Adrenal gland (tissue), 12 donors: ENCODE measurements around the gene ACOT7. TPM values are rescaled to one million over a fixed set of nuclear protein-coding genes. Genes with fewer than 3 reads are reported as not detected.

Experiments
- DNase-seq, 7 donors: peaks; one replicate each; pipeline ENCODE4 v3.0.0-alpha.2; 2019 to 2020
- H3K27ac ChIP-seq, 5 donors: fragments of 200-600 bp; sonication (generic) in 4 of 5; 1 replicate in 3 of 5; 2 replicates in 2 of 5; pipeline versions ENCODE4 v1.5.1 to v1.8.0; 2016 to 2020; ENCODE audit warnings: mild to moderate bottlenecking in 1 of 5
- H3K27me3 ChIP-seq: fragments of 200-600 bp; 2 replicates; pipeline ENCODE4 v1.8.0; 2021
- H3K36me3 ChIP-seq, 2 donors: fragments of 200-600 bp; replicated peaks in 1 of 2; 1 replicate in 1 of 2; 2 replicates in 1 of 2; pipeline versions ENCODE4 v1.5.1 to v1.8.0; 2018 to 2022
- H3K4me1 ChIP-seq, 2 donors: fragments of 200-600 bp; replicated peaks in 1 of 2; 1 replicate in 1 of 2; 2 replicates in 1 of 2; pipeline versions ENCODE4 v1.5.1 to v1.8.0; 2018 to 2021
- H3K4me3 ChIP-seq, 4 donors: fragments of 200-600 bp; sonication (generic) in 3 of 4; one replicate each; pipeline ENCODE4 v1.5.1; 2016 to 2018
- H3K9me3 ChIP-seq, 3 donors: fragments of 200-600 bp; sonication (generic) in 1 of 3; replicated peaks in 1 of 3; 1 replicate in 2 of 3; 2 replicates in 1 of 3; pipeline versions ENCODE4 v1.5.1 to v1.8.0; 2016 to 2021
- CTCF ChIP-seq, 6 experiments: fragments of 450-650 bp in 4 of 6; fragments of 200-600 bp in 2 of 6; sonication (generic) in 1 of 6; IDR thresholded peaks; 1 replicate in 5 of 6; 2 replicates in 1 of 6; pipeline versions ENCODE4 v1.5.1 to v1.8.0; 2016 to 2021; ENCODE audit warnings: antibody characterized with exemption in 6 of 6, mild to moderate bottlenecking in 2 of 6, moderate library complexity in 1 of 6
- POLR2A ChIP-seq, 2 donors: fragments of 450-650 bp; IDR thresholded peaks; one replicate each; pipeline ENCODE4 v1.6.1; 2017; ENCODE audit warnings: antibody characterized with exemption in 2 of 2, mild to moderate bottlenecking in 2 of 2, moderate library complexity in 1 of 2
- WGBS, 4 donors: extraction: QIAGEN DNeasy Blood & Tissue Kit in 2 of 4; methylation state at CpG; one replicate each; pipeline versions ENCODE4 v1.1.5 to v1.1.7; 2013 to 2017; 5-methylcytosine and 5-hydroxymethylcytosine counted together
- intact Hi-C, 2 donors: fragments of 100-400 bp; cut with DNase I; formaldehyde crosslinking; loops; one replicate each; pipeline versions ENCODE4 v1.14.1 to v1.15.0; 2022 to 2023
- polyA plus RNA-seq, 3 donors: library from polyadenylated mRNA; stranded (reverse); fragments of 200-250 nt in 2 of 3; fragments of 350-450 nt in 1 of 3; fragmentation: Illumina TruSeq in 1 of 3; extraction: RNeasy Lipid Tissue Mini Kit (QIAGEN cat#74804) in 1 of 3; gene quantifications; one replicate each; pipeline ENCODE4 v1.2.3, GENCODE V29; 2013 to 2014
- total RNA-seq, 9 donors: library from RNA; depleted of rRNA in 4 of 9; stranded (reverse); fragments of >200 nt in 4 of 9; fragments of 120-200 nt in 1 of 9; fragmentation: NEBNext Ultra II Directional in 1 of 9; extraction: Animal tissue kit (Norgen Biotek cat#: 25700) in 1 of 9; gene quantifications; one replicate each; pipeline versions ENCODE4 v1.1.0 to v1.2.4, GENCODE V29; 2013 to 2023
- donor health status: healthy with polysubstance abuse.
- donor health status: Bipolar disorder and iron deficiency.
- donor health status: DM: yes; HTN: yes; CAD: no.
- donor health status: DM: no; HTN: no; CAD: no.
- donor health status: DM: no; HTN: no; CAD: no.
- donor health status: DM: yes; HTN: yes; CAD: no.

Gene ACOT7
- total and polyA plus RNA-seq, 12 donors: 8.4 to 29.4 (median 14.5) TPM

GRCh38 chr1:6338695-6339094 lies 54.9 kb downstream of the ACOT7 start:
- Histone ChIP-seq H3K9me3 (no peaks in the 10 kb centered on the region), H3K27me3 (no peaks in the 10 kb centered on the region), H3K4me3 (no peak overlapping the region), H3K27ac (no peak overlapping the region), H3K36me3 (no peaks in the 10 kb centered on the region), H3K4me1 (no peaks in the 10 kb centered on the region)
- no peak for TF ChIP-seq CTCF (IDR thresholded peaks at IDR 0.05)
- no peak for TF ChIP-seq POLR2A (IDR thresholded peaks at IDR 0.05)
- intact Hi-C loops: no loop called here
- DNase-seq: no peak
- WGBS, 4 donors: 82 to 94% (median 89%) methylated on average over 6 to 7 of the region's 7 CpGs

GRCh38 chr1:6336776-6337622 lies 56.6 kb downstream of the ACOT7 start:
- H3K4me3 ChIP-seq: no peak overlapping the region
- WGBS, 4 donors: 86 to 95% (median 92%) methylated on average over 14 to 22 of the region's 22 CpGs
- no peaks in the 10 kb centered on the region for H3K36me3 ChIP-seq
- H3K4me1 ChIP-seq: no peaks in the 10 kb centered on the region
- H3K9me3 ChIP-seq: no peaks in the 10 kb centered on the region
- TF ChIP-seq POLR2A (IDR thresholded peaks at IDR 0.05): no peak
- no peak for TF ChIP-seq CTCF (IDR thresholded peaks at IDR 0.05)
- H3K27ac ChIP-seq: peak overlapping the region in 1 of 5 donors; percentile 44
- no peak for DNase-seq
- no peaks in the 10 kb centered on the region for H3K27me3 ChIP-seq
- intact Hi-C loops: no loop called here

- no peak for DNase-seq
- intact Hi-C loops: no loop called here
- Histone ChIP-seq H3K4me1 (no peaks in the 10 kb centered on the region), H3K4me3 (no peak overlapping the region), H3K27me3 (no peaks in the 10 kb centered on the region), H3K27ac (no peak overlapping the region), H3K9me3 (no peaks in the 10 kb centered on the region), H3K36me3 (no peaks in the 10 kb centered on the region)
- TF ChIP-seq POLR2A (IDR thresholded peaks at IDR 0.05): no peak
- TF ChIP-seq CTCF (IDR thresholded peaks at IDR 0.05): no peak
- 85 to 93% (median 87%) methylated on average over 10 to 14 of the region's 14 CpGs for WGBS, 4 donors
These were observed 59.1 kb downstream of the ACOT7 start for GRCh38 chr1:6334261-6334993.

- no peaks in the 10 kb centered on the region for H3K36me3 ChIP-seq
- H3K4me1 ChIP-seq: no peaks in the 10 kb centered on the region
- no peak for TF ChIP-seq POLR2A (IDR thresholded peaks at IDR 0.05)
- no peak for TF ChIP-seq CTCF (IDR thresholded peaks at IDR 0.05)
- WGBS, 4 donors: 96 to 97% (median 96%) methylated on average over 10 of the region's 10 CpGs
- H3K27me3 ChIP-seq: no peaks in the 10 kb centered on the region
- intact Hi-C loops: no loop called here
- DNase-seq: no peak
- no peaks in the 10 kb centered on the region for H3K9me3 ChIP-seq
- no peak overlapping the region for H3K4me3 ChIP-seq
- no peak overlapping the region for H3K27ac ChIP-seq
These were observed 60.7 kb downstream of the ACOT7 start for GRCh38 chr1:6332821-6333220.
